Esophagus (tissue), 2 donors: ENCODE results near the gene GOLGA2. TPM values are rescaled to one million over a fixed set of nuclear protein-coding genes. Genes with fewer than 3 reads are reported as not detected.

Source experiments
- H3K27ac ChIP-seq, 2 donors: one replicate each; pipeline ENCODE4 v1.5.1; 2013; ENCODE audit warnings: low read depth in 2 of 2, mild to moderate bottlenecking in 2 of 2, inconsistent platforms in 1 of 2, low read length in 1 of 2, moderate library complexity in 1 of 2
- H3K27me3 ChIP-seq, 2 donors: one replicate each; pipeline ENCODE4 v1.6.1; 2013; ENCODE audit warnings: low read length in 2 of 2, control low read depth in 1 of 2, mild to moderate bottlenecking in 1 of 2; ENCODE audit not compliant: insufficient read depth in 2 of 2, control insufficient read depth in 1 of 2
- H3K36me3 ChIP-seq, 2 donors: one replicate each; pipeline ENCODE4 v1.6.1; 2013; ENCODE audit warnings: low read length in 1 of 2; ENCODE audit not compliant: control insufficient read depth in 2 of 2, insufficient read depth in 2 of 2
- H3K4me1 ChIP-seq, 2 donors: one replicate each; pipeline ENCODE4 v1.6.1; 2013; ENCODE audit warnings: low read length in 1 of 2; ENCODE audit not compliant: control insufficient read depth in 2 of 2, insufficient read depth in 2 of 2
- H3K4me3 ChIP-seq, 2 donors: one replicate each; pipeline ENCODE4 v1.5.1; 2013; ENCODE audit warnings: low read length in 2 of 2, mild to moderate bottlenecking in 2 of 2, low read depth in 1 of 2, moderate library complexity in 1 of 2
- H3K9me3 ChIP-seq, 2 donors: one replicate each; pipeline ENCODE4 v1.6.1; 2013; ENCODE audit warnings: mild to moderate bottlenecking in 2 of 2, low read depth in 1 of 2, low read length in 1 of 2, moderate library complexity in 1 of 2; ENCODE audit not compliant: control insufficient read depth in 2 of 2, insufficient read depth in 1 of 2
- WGBS, 2 donors: extraction: QIAGEN DNeasy Blood & Tissue Kit; methylation state at CpG; one replicate each; pipeline ENCODE4 v1.1.7; 2013; 5-methylcytosine and 5-hydroxymethylcytosine counted together
- polyA plus RNA-seq, 2 donors: library from polyadenylated mRNA; stranded (reverse); fragments of 200-250 nt; gene quantifications; one replicate each; pipeline ENCODE4 v1.2.3, GENCODE V29; 2013
- donor health status: healthy with polysubstance abuse.
- donor health status: Bipolar disorder and iron deficiency.

The GOLGA2 gene
- polyA plus RNA-seq, 2 donors: 63.3 to 114 TPM

GRCh38 chr9:128208386-128208785, 67.4 kb downstream of the GOLGA2 start:
- peaks cover 0 to 5% of the 10 kb centered on the region in 2 donors for H3K27me3 ChIP-seq
- H3K4me1 ChIP-seq: peaks cover 6 to 8% of the 10 kb centered on the region in 2 donors
- no peaks in the 10 kb centered on the region for H3K9me3 ChIP-seq
- H3K4me3 ChIP-seq: no peak overlapping the region
- H3K36me3 ChIP-seq: no peaks in the 10 kb centered on the region
- H3K27ac ChIP-seq: no peak overlapping the region
- WGBS, 2 donors: 58 to 76% methylated on average over 7 of the region's 7 CpGs

- Histone ChIP-seq H3K4me3 (no peak overlapping the region), H3K9me3 (no peaks in the 10 kb centered on the region), H3K4me1 (peaks cover 6 to 8% of the 10 kb centered on the region in 2 donors), H3K36me3 (no peaks in the 10 kb centered on the region), H3K27me3 (peaks cover 0 to 5% of the 10 kb centered on the region in 2 donors), H3K27ac (no peak overlapping the region)
- 75 to 76% methylated on average over 15 of the region's 15 CpGs for WGBS, 2 donors
Measured at GRCh38 chr9:128206916-128207910, 68.6 kb downstream of the GOLGA2 start.

GRCh38 chr9:128206484-128206883, 69.3 kb downstream of the GOLGA2 start:
- Histone ChIP-seq H3K36me3 (no peaks in the 10 kb centered on the region), H3K4me1 (peaks cover 6 to 8% of the 10 kb centered on the region in 2 donors), H3K4me3 (no peak overlapping the region), H3K27ac (no peak overlapping the region), H3K9me3 (no peaks in the 10 kb centered on the region), H3K27me3 (peaks cover 0 to 5% of the 10 kb centered on the region in 2 donors)
- WGBS, 2 donors: 79 to 87% methylated on average over 3 of the region's 3 CpGs

Other genes starting within 250 kb of the GOLGA2 start
- gene NAIF1, start 208.7 kb downstream of the GOLGA2 start, polyA plus RNA-seq: 1 to 10 TPM; 6.1 to 6.9 TPM
- 1 to 10 TPM; 9.6 to 10.0 TPM for gene SLC25A25, start 207.8 kb downstream of the GOLGA2 start, polyA plus RNA-seq
- 10 to 100 TPM; 59.0 to 59.4 TPM for gene PTGES2, start 148.3 kb downstream of the GOLGA2 start, polyA plus RNA-seq
- gene LCN2, start 126.6 kb downstream of the GOLGA2 start, polyA plus RNA-seq: 1,000 to 10,000 TPM; 1,061 to 2,097 TPM
- gene BBLN, start 115.7 kb downstream of the GOLGA2 start, polyA plus RNA-seq: 100 to 1,000 TPM in 1 of 2 donors, 10 to 100 TPM in 1; 77.5 to 104 TPM
- 10 to 100 TPM; 39.8 to 39.9 TPM for gene CIZ1, start 84.4 kb downstream of the GOLGA2 start, polyA plus RNA-seq
- gene DNM1, start 72.6 kb downstream of the GOLGA2 start, polyA plus RNA-seq: 1 to 10 TPM; 2.4 to 4.6 TPM
- 10 to 100 TPM; 16.9 to 32.7 TPM for gene SWI5, start 269 bp upstream of the GOLGA2 start, polyA plus RNA-seq
- gene TRUB2, start 46.4 kb upstream of the GOLGA2 start, polyA plus RNA-seq: 10 to 100 TPM; 12.5 to 18.8 TPM
- gene COQ4, start 46.8 kb upstream of the GOLGA2 start, polyA plus RNA-seq: 10 to 100 TPM; 63.2 to 73.6 TPM
- gene SLC27A4, start 64.5 kb upstream of the GOLGA2 start, polyA plus RNA-seq: 10 to 100 TPM; 65.2 to 69.2 TPM
- gene URM1, start 95.4 kb upstream of the GOLGA2 start, polyA plus RNA-seq: 10 to 100 TPM; 18.7 to 42.2 TPM
- 1 to 10 TPM; 7.2 to 9.6 TPM for gene CERCAM, start 144.8 kb upstream of the GOLGA2 start, polyA plus RNA-seq
- gene ODF2, start 180.0 kb upstream of the GOLGA2 start, polyA plus RNA-seq: 10 to 100 TPM; 10.0 to 12.6 TPM
- 10 to 100 TPM in 1 of 2 donors, 1 to 10 TPM in 1; 9.5 to 12.8 TPM for gene GLE1, start 228.7 kb upstream of the GOLGA2 start, polyA plus RNA-seq